IMR-90 (cell line): Measurements from ENCODE around the gene ATP1A1.

Experiments used
- CEBPB ChIP-seq: IDR thresholded peaks from 2 replicates; pipeline ENCODE4 v1.6.1; 2012; ENCODE audit warnings: low read depth, low read length, improper control_type of control experiment
- MAFK ChIP-seq: IDR thresholded peaks from 2 replicates; pipeline ENCODE4 v1.6.1; 2012; ENCODE audit warnings: low read depth, low read length, improper control_type of control experiment
- MXI1 ChIP-seq: IDR thresholded peaks from 2 replicates; pipeline ENCODE4 v1.6.1; 2012; ENCODE audit warnings: low read depth, mild to moderate bottlenecking, low read length, moderate library complexity, borderline replicate concordance
- NFE2L2 ChIP-seq: fragments of 150-350 bp; IDR thresholded peaks from 2 replicates; pipeline ENCODE4 v1.6.1; 2016; ENCODE audit warnings: low read depth, mild to moderate bottlenecking, low read length
- POLR2A ChIP-seq: IDR thresholded peaks from 2 replicates; pipeline ENCODE4 v1.6.1; 2012; ENCODE audit warnings: mild to moderate bottlenecking, low read depth, low read length
- TF ChIP-seq, protein P1 (sequence below): conservative IDR thresholded peaks from 2 replicates; pipeline ENCODE4 v1.5.1; 2012; ENCODE audit warnings: mild to moderate bottlenecking, low read depth, low read length, improper control_type of control experiment
- TF ChIP-seq, protein P2 (sequence below): fragments of 150-350 bp; IDR thresholded peaks from 2 replicates; pipeline ENCODE4 v1.6.1; 2017; ENCODE audit warnings: mild to moderate bottlenecking, antibody characterized with exemption, low read length, low read depth

GRCh38 chr1:116389013-116389412 lies 16.0 kb downstream of the ATP1A1 start:
- TF ChIP-seq, protein P1, sequence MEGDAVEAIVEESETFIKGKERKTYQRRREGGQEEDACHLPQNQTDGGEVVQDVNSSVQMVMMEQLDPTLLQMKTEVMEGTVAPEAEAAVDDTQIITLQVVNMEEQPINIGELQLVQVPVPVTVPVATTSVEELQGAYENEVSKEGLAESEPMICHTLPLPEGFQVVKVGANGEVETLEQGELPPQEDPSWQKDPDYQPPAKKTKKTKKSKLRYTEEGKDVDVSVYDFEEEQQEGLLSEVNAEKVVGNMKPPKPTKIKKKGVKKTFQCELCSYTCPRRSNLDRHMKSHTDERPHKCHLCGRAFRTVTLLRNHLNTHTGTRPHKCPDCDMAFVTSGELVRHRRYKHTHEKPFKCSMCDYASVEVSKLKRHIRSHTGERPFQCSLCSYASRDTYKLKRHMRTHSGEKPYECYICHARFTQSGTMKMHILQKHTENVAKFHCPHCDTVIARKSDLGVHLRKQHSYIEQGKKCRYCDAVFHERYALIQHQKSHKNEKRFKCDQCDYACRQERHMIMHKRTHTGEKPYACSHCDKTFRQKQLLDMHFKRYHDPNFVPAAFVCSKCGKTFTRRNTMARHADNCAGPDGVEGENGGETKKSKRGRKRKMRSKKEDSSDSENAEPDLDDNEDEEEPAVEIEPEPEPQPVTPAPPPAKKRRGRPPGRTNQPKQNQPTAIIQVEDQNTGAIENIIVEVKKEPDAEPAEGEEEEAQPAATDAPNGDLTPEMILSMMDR = no peak
- no peak for TF ChIP-seq NFE2L2
- TF ChIP-seq MAFK = no peak
- TF ChIP-seq, protein P2, sequence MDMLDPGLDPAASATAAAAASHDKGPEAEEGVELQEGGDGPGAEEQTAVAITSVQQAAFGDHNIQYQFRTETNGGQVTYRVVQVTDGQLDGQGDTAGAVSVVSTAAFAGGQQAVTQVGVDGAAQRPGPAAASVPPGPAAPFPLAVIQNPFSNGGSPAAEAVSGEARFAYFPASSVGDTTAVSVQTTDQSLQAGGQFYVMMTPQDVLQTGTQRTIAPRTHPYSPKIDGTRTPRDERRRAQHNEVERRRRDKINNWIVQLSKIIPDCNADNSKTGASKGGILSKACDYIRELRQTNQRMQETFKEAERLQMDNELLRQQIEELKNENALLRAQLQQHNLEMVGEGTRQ = no peak
- TF ChIP-seq MXI1 = no peak
- TF ChIP-seq POLR2A = no peak
- no peak for TF ChIP-seq CEBPB
